Keratinocyte (primary cell): ENCODE measurements around the gene ETFA. TPM values are rescaled to one million over a fixed set of nuclear protein-coding genes. Genes with fewer than 3 reads are reported as not detected.
A peak's percentile ranks its signal among the peaks of the same experiment; 100 is the strongest.

Source experiments
- DNase-seq: peaks from one replicate; pipeline ENCODE4 v3.0.0-alpha.2; 2011; ENCODE audit warnings: low read depth, missing footprints, low spot score
- FAIRE-seq: peaks from 2 replicates; lab custom pipeline; 2011; peaks lifted over from hg19 to GRCh38; lab: Jason Lieb, UNC
- H2AFZ ChIP-seq: 2 replicates; pipeline ENCODE4 v1.6.0; 2012; ENCODE audit warnings: low read length, control low read depth, inconsistent platforms; ENCODE audit not compliant: control insufficient read depth
- H3K27ac ChIP-seq: 2 replicates; pipeline ENCODE4 v1.5.1; 2011; ENCODE audit warnings: low read length; ENCODE audit not compliant: control insufficient read depth, insufficient read depth
- H3K27me3 ChIP-seq: 3 replicates; pipeline ENCODE4 v1.6.0; 2011; ENCODE audit warnings: low read length; ENCODE audit not compliant: control insufficient read depth, insufficient read depth; ENCODE audit errors: extremely low read depth
- H3K36me3 ChIP-seq, 2 experiments: 2 replicates in 1 of 2; 3 replicates in 1 of 2; pipeline ENCODE4 v1.5.1; 2011; ENCODE audit warnings: low read length in 2 of 2, mild to moderate bottlenecking in 1 of 2; ENCODE audit not compliant: control insufficient read depth in 2 of 2, insufficient read depth in 2 of 2; ENCODE audit errors: extremely low read depth in 1 of 2
- H3K4me1 ChIP-seq: 3 replicates; pipeline ENCODE4 v1.5.1; 2011; ENCODE audit warnings: low read length; ENCODE audit not compliant: control insufficient read depth, insufficient read depth; ENCODE audit errors: extremely low read depth
- H3K4me2 ChIP-seq: 3 replicates; pipeline ENCODE4 v1.6.0; 2011; ENCODE audit warnings: low read depth, low read length; ENCODE audit not compliant: control insufficient read depth, insufficient read depth; ENCODE audit errors: extremely low read depth
- H3K4me3 ChIP-seq, 3 experiments: fragments of 200-600 bp in 1 of 3; sonication (generic) in 1 of 3; 2 replicates in 2 of 3; 3 replicates in 1 of 3; pipeline ENCODE4 v1.5.1; 2011 to 2016; ENCODE audit warnings: low read length in 3 of 3, mild to moderate bottlenecking in 3 of 3, control low read depth in 2 of 3, inconsistent platforms in 1 of 3, low read depth in 1 of 3, mixed read lengths in 1 of 3, mixed run types in 1 of 3, moderate library complexity in 1 of 3; ENCODE audit not compliant: control insufficient read depth in 2 of 3, insufficient read depth in 2 of 3; ENCODE audit errors: extremely low read depth in 1 of 3
- H3K79me2 ChIP-seq: 2 replicates; pipeline ENCODE4 v1.6.0; 2012; ENCODE audit warnings: low read length; ENCODE audit not compliant: control insufficient read depth, insufficient read depth
- H3K9ac ChIP-seq: 3 replicates; pipeline ENCODE4 v1.6.0; 2011; ENCODE audit warnings: low read length; ENCODE audit not compliant: control insufficient read depth, insufficient read depth; ENCODE audit errors: extremely low read depth
- H3K9me1 ChIP-seq: 3 replicates; pipeline ENCODE4 v1.6.0; 2011; ENCODE audit warnings: low read length; ENCODE audit not compliant: control insufficient read depth, insufficient read depth; ENCODE audit errors: extremely low read depth
- H3K9me3 ChIP-seq: 2 replicates; pipeline ENCODE4 v1.5.1; 2012; ENCODE audit warnings: low read depth, low read length; ENCODE audit not compliant: control insufficient read depth
- H4K20me1 ChIP-seq: 3 replicates; pipeline ENCODE4 v1.6.0; 2011; ENCODE audit warnings: low read length; ENCODE audit not compliant: control insufficient read depth, insufficient read depth; ENCODE audit errors: extremely low read depth
- EZH2 ChIP-seq: IDR thresholded peaks from one replicate; pipeline ENCODE4 v1.6.1; 2012; ENCODE audit warnings: inconsistent platforms, mild to moderate bottlenecking, low read length, moderate library complexity
- dilution Hi-C: fragments of 300-500 bp; cut with MboI; formaldehyde crosslinking; loops from one replicate; pipeline ENCODE4 v1.7.0; 2020; ENCODE audit warnings: low sequenced_read_pairs; ENCODE audit not compliant: extremely low pct_ligation_motif_present
- polyA plus RNA-seq, 5 experiments: library from polyadenylated mRNA; depleted of rRNA in 3 of 5; stranded (reverse) in 3 of 5; stranded (forward) in 1 of 5; unstranded in 1 of 5; fragments of >200 nt; gene quantifications; 1 replicate in 1 of 5; 2 replicates in 3 of 5; 3 replicates in 1 of 5; pipeline versions ENCODE4 v1.2.1 to v1.2.3, GENCODE V29; 2011 to 2012; ENCODE audit warnings: missing spikeins in 2 of 5, low read depth in 1 of 5, low replicate concordance in 1 of 5
- TF ChIP-seq, protein P1 (sequence below), 3 experiments: IDR thresholded peaks in 1 of 3; conservative IDR thresholded peaks in 1 of 3; optimal IDR thresholded peaks in 1 of 3; 2 replicates in 2 of 3; 3 replicates in 1 of 3; pipeline versions ENCODE3 to v1.5.1; 2011; ENCODE audit warnings: low read length in 3 of 3, mild to moderate bottlenecking in 3 of 3, moderate library complexity in 2 of 3, control low read depth in 1 of 3, inconsistent platforms in 1 of 3; ENCODE audit not compliant: insufficient read depth in 2 of 3; ENCODE audit errors: extremely low read depth in 1 of 3

The ETFA gene
- polyA plus RNA-seq, 1 donor (not counting 4 experiments of a cell fraction or from before 2014, with no cell fraction given) = 230 TPM

- no peaks in the 10 kb centered on the region for H4K20me1 ChIP-seq
- no peak overlapping the region for H3K4me2 ChIP-seq
- TF ChIP-seq EZH2 = no peak
- TF ChIP-seq, protein P1, sequence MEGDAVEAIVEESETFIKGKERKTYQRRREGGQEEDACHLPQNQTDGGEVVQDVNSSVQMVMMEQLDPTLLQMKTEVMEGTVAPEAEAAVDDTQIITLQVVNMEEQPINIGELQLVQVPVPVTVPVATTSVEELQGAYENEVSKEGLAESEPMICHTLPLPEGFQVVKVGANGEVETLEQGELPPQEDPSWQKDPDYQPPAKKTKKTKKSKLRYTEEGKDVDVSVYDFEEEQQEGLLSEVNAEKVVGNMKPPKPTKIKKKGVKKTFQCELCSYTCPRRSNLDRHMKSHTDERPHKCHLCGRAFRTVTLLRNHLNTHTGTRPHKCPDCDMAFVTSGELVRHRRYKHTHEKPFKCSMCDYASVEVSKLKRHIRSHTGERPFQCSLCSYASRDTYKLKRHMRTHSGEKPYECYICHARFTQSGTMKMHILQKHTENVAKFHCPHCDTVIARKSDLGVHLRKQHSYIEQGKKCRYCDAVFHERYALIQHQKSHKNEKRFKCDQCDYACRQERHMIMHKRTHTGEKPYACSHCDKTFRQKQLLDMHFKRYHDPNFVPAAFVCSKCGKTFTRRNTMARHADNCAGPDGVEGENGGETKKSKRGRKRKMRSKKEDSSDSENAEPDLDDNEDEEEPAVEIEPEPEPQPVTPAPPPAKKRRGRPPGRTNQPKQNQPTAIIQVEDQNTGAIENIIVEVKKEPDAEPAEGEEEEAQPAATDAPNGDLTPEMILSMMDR (optimal IDR thresholded peaks at IDR 0.05 in 1 of 3, IDR thresholded peaks at IDR 0.05 in 1 of 3, conservative IDR thresholded peaks at IDR 0.05 in 1 of 3; ENCODE audit: extremely low read depth in 1 of 3, insufficient read depth in 2 of 3, low read length in 3 of 3) = no peak
- H3K4me1 ChIP-seq = peaks cover 9% of the 10 kb centered on the region
- H3K9ac ChIP-seq = no peak overlapping the region
- no peak for DNase-seq
- H3K9me1 ChIP-seq = no peaks in the 10 kb centered on the region
- no peaks in the 10 kb centered on the region for H3K9me3 ChIP-seq
- FAIRE-seq = no peak
- no peak overlapping the region for H2AFZ ChIP-seq
- no peaks in the 10 kb centered on the region for H3K36me3 ChIP-seq
- no peak overlapping the region for H3K27ac ChIP-seq
- H3K4me3 ChIP-seq = no peak overlapping the region
- H3K79me2 ChIP-seq = no peaks in the 10 kb centered on the region
- dilution Hi-C loops = no loop called here
- H3K27me3 ChIP-seq = peaks cover 39% of the 10 kb centered on the region
Measured at GRCh38 chr15:76332796-76333195, 21.5 kb upstream of the ETFA start.

- peaks cover 13% of the 10 kb centered on the region for H3K27me3 ChIP-seq
- no peak overlapping the region for H2AFZ ChIP-seq
- H3K4me1 ChIP-seq = peaks cover 6% of the 10 kb centered on the region
- no peaks in the 10 kb centered on the region for H3K36me3 ChIP-seq
- no peaks in the 10 kb centered on the region for H3K79me2 ChIP-seq
- dilution Hi-C loops = no loop called here
- H3K4me3 ChIP-seq = no peak overlapping the region
- H3K27ac ChIP-seq = no peak overlapping the region
- no peak overlapping the region for H3K4me2 ChIP-seq
- H3K9ac ChIP-seq = no peak overlapping the region
- H3K9me3 ChIP-seq = no peaks in the 10 kb centered on the region
- no peaks in the 10 kb centered on the region for H4K20me1 ChIP-seq
- TF ChIP-seq EZH2 = no peak
- TF ChIP-seq, protein P1 (optimal IDR thresholded peaks at IDR 0.05 in 1 of 3, IDR thresholded peaks at IDR 0.05 in 1 of 3, conservative IDR thresholded peaks at IDR 0.05 in 1 of 3; ENCODE audit: extremely low read depth in 1 of 3, insufficient read depth in 2 of 3, low read length in 3 of 3) = peak; percentile 55 to 79 (median 74)
- H3K9me1 ChIP-seq = no peaks in the 10 kb centered on the region
- no peak for FAIRE-seq
- DNase-seq = no peak
Measured at GRCh38 chr15:76330080-76330680, 18.9 kb upstream of the ETFA start.
